ENCODE results near the gene MGLL.
A peak's percentile ranks its signal among the peaks of the same experiment; 100 is the strongest.

The MGLL gene

DNA sequence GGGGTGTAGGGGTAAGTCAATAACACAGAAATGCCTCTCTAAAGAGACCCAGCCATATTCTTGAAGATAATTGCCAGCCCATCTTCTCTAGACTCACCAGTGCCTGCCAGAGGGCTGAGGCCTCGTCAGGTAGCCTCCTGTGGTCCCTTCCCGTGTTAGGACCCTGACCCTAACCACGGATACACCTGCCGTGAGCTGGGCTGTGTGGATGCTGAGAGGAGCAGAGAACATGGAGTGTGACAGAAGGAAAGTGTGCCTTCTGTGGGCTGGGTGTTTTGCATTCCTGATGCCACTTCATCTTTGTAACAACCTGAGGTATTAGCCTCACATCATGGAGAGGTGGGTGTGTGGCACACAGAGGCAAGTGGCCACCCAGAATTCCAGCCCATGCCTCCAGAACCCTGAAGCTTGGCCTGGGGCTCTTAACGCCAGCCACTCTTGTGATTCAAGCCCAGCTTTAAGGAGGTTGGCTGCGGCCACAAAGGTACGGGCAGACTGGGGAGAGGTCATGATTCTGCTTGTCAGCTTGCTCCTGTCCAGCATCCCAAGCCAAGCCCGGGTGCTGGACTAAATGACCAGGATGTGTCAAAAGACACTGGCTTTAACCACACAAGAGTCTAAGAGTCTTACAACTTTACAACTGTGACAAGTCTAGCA is 170.7 kb downstream of the MGLL start:
- H3F3A ChIP-seq (ENCODE audit: insufficient read depth, low read length): no peaks in the 10 kb centered on the region
- H3K9ac ChIP-seq (ENCODE audit: low read length): no peak overlapping the region
- no peaks in the 10 kb centered on the region for H3K9me2 ChIP-seq (ENCODE audit: low read depth, low read length)

GRCh38 chr3:127650236-127650635 is 172.1 kb downstream of the MGLL start:
- peaks cover 8% of the 10 kb centered on the region; the same call in 1 of the 2 replicates for H3K36me3 ChIP-seq (ENCODE audit: insufficient read depth, low read length)
- H3K27me3 ChIP-seq (ENCODE audit: insufficient read depth, low read length): no peaks in the 10 kb centered on the region
- no peak overlapping the region for H3K4me3 ChIP-seq (ENCODE audit: low read depth, low read length, poor library complexity, severe bottlenecking)
- H3K9me3 ChIP-seq (ENCODE audit: low read length): no peaks in the 10 kb centered on the region
- H3K27ac ChIP-seq (ENCODE audit: low read depth, low read length, poor library complexity, severe bottlenecking): no peak overlapping the region
- no peak overlapping the region for H3K9ac ChIP-seq (ENCODE audit: low read length)
- H3K4me2 ChIP-seq (ENCODE audit: low read length): no peak overlapping the region
- H3F3A ChIP-seq (ENCODE audit: insufficient read depth, low read length): no peaks in the 10 kb centered on the region
- no peaks in the 10 kb centered on the region for H3K9me2 ChIP-seq (ENCODE audit: low read depth, low read length)
- H3K4me1 ChIP-seq (ENCODE audit: insufficient read depth, low read length, severe bottlenecking): no peaks in the 10 kb centered on the region
- TF ChIP-seq EZH2 (IDR thresholded peaks at IDR 0.05; ENCODE audit: borderline replicate concordance, low read length): no peak
- peak; percentile 15; the same call in 1 of the 2 replicates for TF ChIP-seq CTCF (IDR thresholded peaks at IDR 0.05; ENCODE audit: low read length)
- H3K79me2 ChIP-seq (ENCODE audit: insufficient read depth, low read length): no peaks in the 10 kb centered on the region
- no peaks in the 10 kb centered on the region for H4K20me1 ChIP-seq (ENCODE audit: insufficient read depth, low read length)
- no peak overlapping the region for H2AFZ ChIP-seq (ENCODE audit: low read length)

More for the DNA sequence above, 170.7 kb downstream of the MGLL start:
- Histone ChIP-seq H4K20me1 (ENCODE audit: insufficient read depth, low read length) (no peaks in the 10 kb centered on the region), H3K27ac (ENCODE audit: low read depth, low read length, poor library complexity, severe bottlenecking) (no peak overlapping the region), H3K27me3 (ENCODE audit: insufficient read depth, low read length) (no peaks in the 10 kb centered on the region), H3K79me2 (ENCODE audit: insufficient read depth, low read length) (no peaks in the 10 kb centered on the region), H3K4me1 (ENCODE audit: insufficient read depth, low read length, severe bottlenecking) (no peaks in the 10 kb centered on the region), H3K36me3 (ENCODE audit: insufficient read depth, low read length) (0 out of 2 replicates have a peak, but pooled peaks cover 2% of the 10 kb centered on the region), H3K4me3 (ENCODE audit: low read depth, low read length, poor library complexity, severe bottlenecking) (no peak overlapping the region), H2AFZ (ENCODE audit: low read length) (no peak overlapping the region), H3K4me2 (ENCODE audit: low read length) (no peak overlapping the region), H3K9me3 (ENCODE audit: low read length) (no peaks in the 10 kb centered on the region)
- no peak for TF ChIP-seq EZH2 (IDR thresholded peaks at IDR 0.05; ENCODE audit: borderline replicate concordance, low read length)
- no peak for TF ChIP-seq CTCF (IDR thresholded peaks at IDR 0.05; ENCODE audit: low read length)

DNA sequence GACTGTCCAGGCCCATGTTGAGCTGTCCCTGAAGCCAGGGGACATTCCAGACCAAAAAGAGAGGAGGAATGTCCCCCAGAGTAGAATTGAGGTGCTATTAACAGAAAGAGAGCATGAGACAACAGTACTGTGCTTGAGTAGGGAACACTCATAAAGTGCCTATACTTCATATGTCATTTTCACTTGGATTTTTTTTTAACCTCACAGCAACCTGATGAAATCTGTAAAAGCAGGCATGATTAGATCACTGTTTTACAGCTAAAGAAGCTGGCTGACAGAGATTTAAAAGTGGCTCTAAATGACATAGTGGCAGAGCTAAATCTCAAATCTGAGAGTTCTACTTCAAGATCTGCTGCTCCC is 174.5 kb downstream of the MGLL start:
- no peaks in the 10 kb centered on the region for H3K9me3 ChIP-seq (ENCODE audit: low read length)
- no peak overlapping the region for H3K4me2 ChIP-seq (ENCODE audit: low read length)
- no peaks in the 10 kb centered on the region for H3K79me2 ChIP-seq (ENCODE audit: insufficient read depth, low read length)
- H3K9me2 ChIP-seq (ENCODE audit: low read depth, low read length): no peaks in the 10 kb centered on the region
- H3K4me1 ChIP-seq (ENCODE audit: insufficient read depth, low read length, severe bottlenecking): no peaks in the 10 kb centered on the region
- no peaks in the 10 kb centered on the region for H3F3A ChIP-seq (ENCODE audit: insufficient read depth, low read length)
- no peak overlapping the region for H3K27ac ChIP-seq (ENCODE audit: low read depth, low read length, poor library complexity, severe bottlenecking)
- no peak overlapping the region for H3K9ac ChIP-seq (ENCODE audit: low read length)
- no peak overlapping the region for H2AFZ ChIP-seq (ENCODE audit: low read length)
- H4K20me1 ChIP-seq (ENCODE audit: insufficient read depth, low read length): no peaks in the 10 kb centered on the region
- peaks cover 9% of the 10 kb centered on the region for H3K36me3 ChIP-seq (ENCODE audit: insufficient read depth, low read length)
- no peak overlapping the region for H3K4me3 ChIP-seq (ENCODE audit: low read depth, low read length, poor library complexity, severe bottlenecking)
- no peak for TF ChIP-seq CTCF (IDR thresholded peaks at IDR 0.05; ENCODE audit: low read length)
- TF ChIP-seq EZH2 (IDR thresholded peaks at IDR 0.05; ENCODE audit: borderline replicate concordance, low read length): no peak
- H3K27me3 ChIP-seq (ENCODE audit: insufficient read depth, low read length): no peaks in the 10 kb centered on the region

All from OCI-LY1 (cell line).